IgD-negative memory B cell (primary cell): ENCODE data around the gene CCDC134. TPM values are rescaled to one million over a fixed set of nuclear protein-coding genes. Genes with fewer than 3 reads are reported as not detected.
"Not testable (repeated sequence)": the region's sequence is repeated elsewhere in the genome, so short reads cannot be mapped to it uniquely, and the experiment has no call there.

ENCODE experiments used
- H3K27ac Mint-ChIP-seq, 3 donors: one replicate each; pipeline ENCODE4 v1.8.0; 2020 to 2022; ENCODE audit warnings: mild to moderate bottlenecking in 3 of 3, mixed read lengths in 3 of 3, moderate library complexity in 1 of 3
- H3K27me3 Mint-ChIP-seq: one replicate; pipeline ENCODE4 v1.8.0; 2021; ENCODE audit warnings: mixed read lengths
- H3K36me3 Mint-ChIP-seq: one replicate; pipeline ENCODE4 v1.8.0; 2020; ENCODE audit warnings: mild to moderate bottlenecking, mixed read lengths
- H3K4me1 Mint-ChIP-seq, 3 donors: one replicate each; pipeline ENCODE4 v1.8.0; 2020 to 2022; ENCODE audit warnings: mixed read lengths in 3 of 3, mild to moderate bottlenecking in 1 of 3
- H3K4me3 Mint-ChIP-seq, 4 donors: one replicate each; pipeline ENCODE4 v1.8.0; 2020 to 2022; ENCODE audit warnings: mild to moderate bottlenecking in 4 of 4, mixed read lengths in 4 of 4, moderate library complexity in 3 of 4
- H3K9me3 Mint-ChIP-seq, 3 donors: one replicate each; pipeline ENCODE4 v1.8.0; 2020 to 2021; ENCODE audit warnings: mixed read lengths in 3 of 3, mild to moderate bottlenecking in 1 of 3
- polyA plus RNA-seq: library from polyadenylated mRNA; unstranded; fragments of 300-500 nt; fragmentation: Illumina TruSeq; gene quantifications from one replicate; pipeline ENCODE4 v1.2.3, GENCODE V29; 2021

CCDC134 gene
- polyA plus RNA-seq, 1 donor from 2014 or later = 6.1 TPM

- Mint-ChIP-seq H3K36me3 (peaks cover 8% of the 10 kb centered on the region), H3K9me3 (no peaks in the 10 kb centered on the region), H3K27ac (peak overlapping the region in 1 of 3 donors; percentile 35), H3K4me3 (no peak overlapping the region), H3K4me1 (peaks cover 3 to 15% (median 7%) of the 10 kb centered on the region in 3 donors), H3K27me3 (no peaks in the 10 kb centered on the region)
Observed at GRCh38 chr22:41826021-41826420, 25.5 kb downstream of the CCDC134 start.

- no peaks in the 10 kb centered on the region for H3K9me3 Mint-ChIP-seq
- peaks cover 8 to 15% (median 11%) of the 10 kb centered on the region in 3 donors for H3K4me1 Mint-ChIP-seq
- peaks cover 8% of the 10 kb centered on the region for H3K36me3 Mint-ChIP-seq
Observed at GRCh38 chr22:41826430-41827383, 26.2 kb downstream of the CCDC134 start.

GRCh38 chr22:41827671-41828070 lies 27.2 kb downstream of the CCDC134 start:
- H3K27me3 Mint-ChIP-seq = no peaks in the 10 kb centered on the region
- no peak overlapping the region for H3K4me3 Mint-ChIP-seq
- H3K4me1 Mint-ChIP-seq = peaks cover 9 to 13% (median 12%) of the 10 kb centered on the region in 3 donors
- H3K36me3 Mint-ChIP-seq = peaks cover 8% of the 10 kb centered on the region
- peak overlapping the region; percentile 19 to 80 (median 78) for H3K27ac Mint-ChIP-seq
- H3K9me3 Mint-ChIP-seq = no peaks in the 10 kb centered on the region

More at GRCh38 chr22:41826430-41827383, 26.2 kb downstream of the CCDC134 start:
- Mint-ChIP-seq H3K27ac (peak overlapping the region; percentile 19 to 86 (median 69)), H3K4me3 (peak overlapping the region in 1 of 4 donors; percentile 11), H3K27me3 (no peaks in the 10 kb centered on the region)

- peak overlapping the region in 2 of 3 donors; percentile 19 to 20 for H3K27ac Mint-ChIP-seq
- H3K4me3 Mint-ChIP-seq = no peak overlapping the region
- H3K9me3 Mint-ChIP-seq = no peaks in the 10 kb centered on the region
- peaks cover 7 to 9% (median 9%) of the 10 kb centered on the region in 3 donors for H3K4me1 Mint-ChIP-seq
- no peaks in the 10 kb centered on the region for H3K27me3 Mint-ChIP-seq
- peaks cover 8% of the 10 kb centered on the region for H3K36me3 Mint-ChIP-seq
Observed at GRCh38 chr22:41828516-41828915, 28.0 kb downstream of the CCDC134 start.

GRCh38 chr22:41830174-41830573 lies 29.7 kb downstream of the CCDC134 start:
- Mint-ChIP-seq H3K36me3 (peaks cover 4% of the 10 kb centered on the region), H3K27ac (peak overlapping the region in 2 of 3 donors; percentile 93 to 97), H3K4me1 (peaks cover 16 to 21% (median 17%) of the 10 kb centered on the region in 3 donors)

GRCh38 chr22:41831383-41831782 lies 30.9 kb downstream of the CCDC134 start:
- H3K27ac Mint-ChIP-seq = peak overlapping the region; percentile 90 to 97 (median 93)
- peak overlapping the region; percentile 87 to 95 (median 94) for H3K4me3 Mint-ChIP-seq
- no peaks in the 10 kb centered on the region for H3K9me3 Mint-ChIP-seq
- H3K27me3 Mint-ChIP-seq = no peaks in the 10 kb centered on the region
- peaks cover 19 to 23% (median 21%) of the 10 kb centered on the region in 3 donors for H3K4me1 Mint-ChIP-seq
- no peaks in the 10 kb centered on the region for H3K36me3 Mint-ChIP-seq

More at GRCh38 chr22:41830174-41830573, 29.7 kb downstream of the CCDC134 start:
- Mint-ChIP-seq H3K9me3 (no peaks in the 10 kb centered on the region), H3K27me3 (no peaks in the 10 kb centered on the region), H3K4me3 (peak overlapping the region in 2 of 4 donors; percentile 25 to 87)

GRCh38 chr22:41831828-41832552 lies 31.5 kb downstream of the CCDC134 start:
- H3K27ac Mint-ChIP-seq = peak overlapping the region; percentile 93 to 99 (median 97)
- peaks cover 5% of the 10 kb centered on the region for H3K36me3 Mint-ChIP-seq
- peak overlapping the region; percentile 87 to 95 (median 94) for H3K4me3 Mint-ChIP-seq
- peaks cover 25 to 29% (median 28%) of the 10 kb centered on the region in 3 donors for H3K4me1 Mint-ChIP-seq
- H3K27me3 Mint-ChIP-seq = no peaks in the 10 kb centered on the region
- H3K9me3 Mint-ChIP-seq = no peaks in the 10 kb centered on the region

- Mint-ChIP-seq H3K4me1 (peaks cover 25 to 29% (median 28%) of the 10 kb centered on the region in 3 donors), H3K9me3 (no peaks in the 10 kb centered on the region), H3K27me3 (no peaks in the 10 kb centered on the region), H3K36me3 (peaks cover 5% of the 10 kb centered on the region), H3K4me3 (peak within 1 kb of the TSS; percentile 93 to 98 (median 95)), H3K27ac (peak within 1 kb of the TSS; percentile 93 to 99 (median 98))
Observed at GRCh38 chr22:41832553-41833368, 32.3 kb downstream of the CCDC134 start, which contains the start of gene SREBF2. TSS of gene SREBF2 (plus strand) at chr22:41833105. CDS start at chr22:41833271, 166 bp downstream.

GRCh38 chr22:41833369-41834004 lies 33.0 kb downstream of the CCDC134 start:
- H3K36me3 Mint-ChIP-seq = peaks cover 5% of the 10 kb centered on the region
- H3K27me3 Mint-ChIP-seq = no peaks in the 10 kb centered on the region
- no peaks in the 10 kb centered on the region for H3K9me3 Mint-ChIP-seq
- H3K4me3 Mint-ChIP-seq = peak overlapping the region; percentile 93 to 98 (median 95)
- H3K4me1 Mint-ChIP-seq = peaks cover 30 to 35% (median 34%) of the 10 kb centered on the region in 3 donors
- H3K27ac Mint-ChIP-seq = peak overlapping the region; percentile 93 to 98 (median 94)

GRCh38 chr22:41834005-41834944 lies 33.8 kb downstream of the CCDC134 start:
- Mint-ChIP-seq H3K9me3 (no peaks in the 10 kb centered on the region), H3K4me3 (peak overlapping the region; percentile 93 to 98 (median 94)), H3K27ac (peak overlapping the region; percentile 93 to 98 (median 94)), H3K27me3 (no peaks in the 10 kb centered on the region), H3K4me1 (peaks cover 32 to 42% (median 37%) of the 10 kb centered on the region in 3 donors), H3K36me3 (peaks cover 5% of the 10 kb centered on the region)

- H3K4me1 Mint-ChIP-seq = peaks cover 38 to 49% (median 40%) of the 10 kb centered on the region in 3 donors
- not testable (repeated sequence) for H3K36me3 Mint-ChIP-seq
- H3K4me3 Mint-ChIP-seq = peak overlapping the region in 2 of 4 donors; percentile 30 to 77
Observed at GRCh38 chr22:41835462-41835861, 35.0 kb downstream of the CCDC134 start.

GRCh38 chr22:41836551-41836950 lies 36.1 kb downstream of the CCDC134 start:
- Mint-ChIP-seq H3K4me3 (peak overlapping the region in 3 of 4 donors; percentile 56 to 85 (median 77)), H3K36me3 (peaks cover 5% of the 10 kb centered on the region)

More at GRCh38 chr22:41835462-41835861, 35.0 kb downstream of the CCDC134 start:
- peak overlapping the region in 2 of 3 donors; percentile 16 to 51 for H3K27ac Mint-ChIP-seq
- not testable (repeated sequence) for H3K9me3 Mint-ChIP-seq, H3K27me3 Mint-ChIP-seq

More at GRCh38 chr22:41836551-41836950, 36.1 kb downstream of the CCDC134 start:
- no peaks in the 10 kb centered on the region for H3K27me3 Mint-ChIP-seq
- H3K27ac Mint-ChIP-seq = peak overlapping the region in 2 of 3 donors; percentile 33 to 69
- H3K4me1 Mint-ChIP-seq = peaks cover 37 to 54% (median 46%) of the 10 kb centered on the region in 3 donors
- no peaks in the 10 kb centered on the region for H3K9me3 Mint-ChIP-seq
